Spinal cord (tissue), 10 donors: ENCODE data around the gene NKX2-3. TPM values are rescaled to one million over a fixed set of nuclear protein-coding genes. Genes with fewer than 3 reads are reported as not detected.
A peak's percentile ranks its signal among the peaks of the same experiment; 100 is the strongest.

Experiments used
- DNase-seq, 6 donors: peaks; one replicate each; pipeline versions ENCODE4 v3.0.0 to v3.0.0-alpha.2; 2013 to 2015; ENCODE audit warnings: low spot score in 6 of 6, low read depth in 4 of 6
- H3K27ac ChIP-seq: one replicate; pipeline ENCODE4 v1.5.1; 2013; ENCODE audit warnings: low read depth, low read length, control low read depth
- H3K27me3 ChIP-seq: one replicate; pipeline ENCODE4 v1.6.1; 2013; ENCODE audit warnings: low read length; ENCODE audit not compliant: control insufficient read depth, insufficient read depth
- H3K36me3 ChIP-seq: one replicate; pipeline ENCODE4 v1.6.1; 2013; ENCODE audit warnings: low read length; ENCODE audit not compliant: control insufficient read depth, insufficient read depth
- H3K4me1 ChIP-seq: one replicate; pipeline ENCODE4 v1.6.1; 2013; ENCODE audit warnings: low read length; ENCODE audit not compliant: control insufficient read depth, insufficient read depth
- H3K4me3 ChIP-seq: one replicate; pipeline ENCODE4 v1.5.1; 2013; ENCODE audit warnings: low read depth, low read length, control low read depth
- H3K9me3 ChIP-seq: one replicate; pipeline ENCODE4 v1.6.1; 2013; ENCODE audit warnings: low read length; ENCODE audit not compliant: control insufficient read depth, insufficient read depth
- WGBS: methylation state at CpG from one replicate; pipeline ENCODE4 v1.1.5; 2013; ENCODE audit warnings: missing lambda C conversion rate; ENCODE audit not compliant: insufficient coverage; 5-methylcytosine and 5-hydroxymethylcytosine counted together
- polyA plus RNA-seq, 2 donors: library from polyadenylated mRNA; unstranded; fragments of 120-200 nt; gene quantifications; one replicate each; pipeline ENCODE4 v1.2.1, GENCODE V29; 2013; ENCODE audit not compliant: insufficient read length in 2 of 2
- total RNA-seq, 2 donors: library from RNA; depleted of rRNA in 1 of 2; stranded (reverse); fragments of 120-200 nt in 1 of 2; fragments of >200 nt in 1 of 2; gene quantifications; one replicate each; pipeline versions ENCODE4 v1.2.3 to v1.2.4, GENCODE V29; 2013 to 2014
- donor health status: healthy.

Gene NKX2-3
- total and polyA plus RNA-seq, 4 donors: not detected

- Histone ChIP-seq H3K27ac (no peak overlapping the region), H3K9me3 (no peaks in the 10 kb centered on the region), H3K4me3 (no peak overlapping the region), H3K27me3 (peaks cover 14% of the 10 kb centered on the region), H3K36me3 (no peaks in the 10 kb centered on the region), H3K4me1 (no peaks in the 10 kb centered on the region)
- WGBS: 100% methylated on average over 4 of the region's 5 CpGs
- no peak for DNase-seq
These were observed 24.3 kb downstream of the NKX2-3 start for GRCh38 chr10:99557044-99557443.

GRCh38 chr10:99558708-99559107 lies 26.0 kb downstream of the NKX2-3 start:
- no peaks in the 10 kb centered on the region for H3K4me1 ChIP-seq
- peaks cover 13% of the 10 kb centered on the region for H3K27me3 ChIP-seq
- no peaks in the 10 kb centered on the region for H3K36me3 ChIP-seq
- H3K9me3 ChIP-seq: no peaks in the 10 kb centered on the region
- H3K27ac ChIP-seq: no peak overlapping the region
- no peak overlapping the region for H3K4me3 ChIP-seq
- DNase-seq: no peak
- 83% methylated on average over 3 of the region's 4 CpGs for WGBS

- Histone ChIP-seq H3K27ac (no peak overlapping the region), H3K27me3 (no peaks in the 10 kb centered on the region), H3K9me3 (no peaks in the 10 kb centered on the region), H3K4me1 (no peaks in the 10 kb centered on the region), H3K4me3 (no peak overlapping the region), H3K36me3 (no peaks in the 10 kb centered on the region)
- WGBS: 9% methylated on average over 4 of the region's 13 CpGs
- DNase-seq: peak in 2 of 6 donors; percentile 40 to 41
These were observed 27.8 kb downstream of the NKX2-3 start for GRCh38 chr10:99560277-99561126.

GRCh38 chr10:99562631-99563030 lies 29.9 kb downstream of the NKX2-3 start:
- Histone ChIP-seq H3K36me3 (no peaks in the 10 kb centered on the region), H3K27me3 (no peaks in the 10 kb centered on the region), H3K9me3 (no peaks in the 10 kb centered on the region), H3K4me3 (no peak overlapping the region), H3K4me1 (no peaks in the 10 kb centered on the region), H3K27ac (no peak overlapping the region)
- DNase-seq: no peak
- WGBS: no CpG with 5 or more reads among the region's 2 CpGs

GRCh38 chr10:99564361-99564760 lies 31.6 kb downstream of the NKX2-3 start:
- no peaks in the 10 kb centered on the region for H3K36me3 ChIP-seq
- H3K27me3 ChIP-seq: no peaks in the 10 kb centered on the region
- no peak overlapping the region for H3K4me3 ChIP-seq
- H3K4me1 ChIP-seq: no peaks in the 10 kb centered on the region
- DNase-seq: no peak
- WGBS: no CpG with 5 or more reads among the region's 3 CpGs
- H3K27ac ChIP-seq: no peak overlapping the region
- H3K9me3 ChIP-seq: no peaks in the 10 kb centered on the region

GRCh38 chr10:99565166-99565565 lies 32.4 kb downstream of the NKX2-3 start:
- DNase-seq: no peak
- Histone ChIP-seq H3K27me3 (no peaks in the 10 kb centered on the region), H3K27ac (no peak overlapping the region), H3K36me3 (no peaks in the 10 kb centered on the region), H3K9me3 (no peaks in the 10 kb centered on the region), H3K4me3 (no peak overlapping the region), H3K4me1 (no peaks in the 10 kb centered on the region)
- WGBS: 100% methylated on average over 1 of the region's 4 CpGs

GRCh38 chr10:99569253-99569939 lies 36.7 kb downstream of the NKX2-3 start:
- Histone ChIP-seq H3K27ac (no peak overlapping the region), H3K4me3 (no peak overlapping the region), H3K27me3 (no peaks in the 10 kb centered on the region), H3K36me3 (no peaks in the 10 kb centered on the region), H3K4me1 (no peaks in the 10 kb centered on the region), H3K9me3 (no peaks in the 10 kb centered on the region)
- 68% methylated on average over 8 of the region's 11 CpGs for WGBS
- DNase-seq: no peak

GRCh38 chr10:99569961-99570360 lies 37.2 kb downstream of the NKX2-3 start:
- Histone ChIP-seq H3K4me3 (no peak overlapping the region), H3K4me1 (no peaks in the 10 kb centered on the region), H3K27me3 (no peaks in the 10 kb centered on the region), H3K27ac (no peak overlapping the region), H3K36me3 (no peaks in the 10 kb centered on the region), H3K9me3 (no peaks in the 10 kb centered on the region)
- DNase-seq: no peak

- no CpG with 5 or more reads among the region's 1 CpG for WGBS
These were observed 39.1 kb downstream of the NKX2-3 start for GRCh38 chr10:99571816-99572215.

GRCh38 chr10:99573790-99574189 lies 41.0 kb downstream of the NKX2-3 start:
- H3K4me1 ChIP-seq: no peaks in the 10 kb centered on the region
- DNase-seq: no peak
- no peaks in the 10 kb centered on the region for H3K9me3 ChIP-seq
- no peak overlapping the region for H3K27ac ChIP-seq
- no peak overlapping the region for H3K4me3 ChIP-seq
- H3K36me3 ChIP-seq: no peaks in the 10 kb centered on the region
- H3K27me3 ChIP-seq: no peaks in the 10 kb centered on the region
- 86% methylated on average over 5 of the region's 5 CpGs for WGBS

More at GRCh38 chr10:99571816-99572215, 39.1 kb downstream of the NKX2-3 start:
- H3K4me3 ChIP-seq: no peak overlapping the region
- H3K27me3 ChIP-seq: no peaks in the 10 kb centered on the region
- H3K27ac ChIP-seq: no peak overlapping the region
- no peaks in the 10 kb centered on the region for H3K9me3 ChIP-seq
- no peaks in the 10 kb centered on the region for H3K36me3 ChIP-seq
- H3K4me1 ChIP-seq: no peaks in the 10 kb centered on the region
- no peak for DNase-seq
